GM12892 (cell line): ENCODE measurements around the gene RPS6KC1.
"Not testable (repeated sequence)": the region's sequence is repeated elsewhere in the genome, so short reads cannot be mapped to it uniquely, and the experiment has no call there.

Experiments used
- POLR2A ChIP-seq: IDR thresholded peaks from 2 replicates; pipeline ENCODE4 v1.6.1; 2011; ENCODE audit warnings: low read depth, low read length, control low read depth
- POLR2AphosphoS5 ChIP-seq: IDR thresholded peaks from 2 replicates; pipeline ENCODE4 v1.6.1; 2011; ENCODE audit warnings: low read depth, low read length, control low read depth
- TAF1 ChIP-seq: IDR thresholded peaks from 2 replicates; pipeline ENCODE4 v1.6.1; 2011; ENCODE audit warnings: low read depth, mild to moderate bottlenecking, control low read depth, low read length, borderline replicate concordance

DNA sequence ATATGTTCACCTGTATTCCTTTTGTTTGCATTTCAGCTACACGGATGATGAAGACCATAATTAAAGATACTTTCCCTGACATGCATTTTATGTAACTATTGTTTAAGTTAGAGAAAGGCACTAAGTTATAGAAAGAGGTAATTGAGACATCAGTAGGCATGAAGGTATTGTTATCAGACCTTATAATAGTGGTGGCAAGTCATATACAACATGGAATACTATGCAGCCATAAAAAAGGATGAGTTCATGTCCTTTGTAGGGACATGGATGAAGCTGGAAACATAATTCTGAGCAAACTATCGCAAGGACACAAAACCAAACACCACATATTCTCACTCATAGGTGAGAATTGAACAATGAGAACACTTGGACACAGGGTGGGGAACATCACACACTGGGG is 109.4 kb downstream of the RPS6KC1 start:
- not testable (repeated sequence) for TF ChIP-seq POLR2A, POLR2AphosphoS5, TAF1
